ENCODE results near the gene PKN2.
"Not testable (repeated sequence)": the region's sequence is repeated elsewhere in the genome, so short reads cannot be mapped to it uniquely, and the experiment has no call there.

The PKN2 gene

DNA sequence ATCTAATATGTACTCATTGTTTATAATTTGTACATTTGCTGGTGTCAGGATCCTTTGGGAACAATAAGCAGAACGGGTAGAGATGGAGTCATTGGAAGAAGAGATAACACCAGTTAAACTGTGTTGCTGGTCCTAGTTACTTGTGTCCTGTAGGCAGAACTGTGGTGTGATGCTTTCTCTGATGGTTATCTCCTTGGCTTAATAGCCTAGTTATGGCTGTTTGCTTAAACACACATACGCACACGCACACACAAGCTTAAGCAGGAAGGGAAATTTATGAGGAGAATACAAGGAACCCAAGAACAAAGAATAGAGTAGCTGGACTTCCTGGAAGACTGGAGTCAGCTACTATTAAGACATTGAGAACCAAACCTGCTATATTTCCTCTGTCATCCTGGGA lies 5.7 kb upstream of the PKN2 start:
- in situ Hi-C loops (cut with MboI; ENCODE audit: low sequenced_read_pairs) = no loop called here

DNA sequence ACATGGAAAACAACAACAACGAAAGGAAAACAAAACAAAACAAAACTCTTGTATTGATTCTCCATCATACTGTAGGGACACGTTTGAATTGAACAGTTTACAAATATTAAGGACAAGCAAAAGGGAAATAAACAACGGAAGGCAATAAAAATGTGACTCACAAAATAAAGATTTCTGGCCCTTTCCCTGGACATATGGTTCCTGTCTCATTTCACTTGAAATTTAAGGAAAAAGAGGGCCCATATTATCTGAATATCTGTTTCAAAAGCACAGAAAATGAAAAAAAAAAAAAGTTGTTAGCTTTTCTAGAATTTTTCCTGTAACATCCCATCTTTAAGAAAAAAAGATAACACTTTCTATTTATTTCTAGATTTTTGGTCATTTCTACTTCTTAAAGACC lies 3.6 kb upstream of the PKN2 start:
- in situ Hi-C loops (cut with MboI; ENCODE audit: low sequenced_read_pairs) = no loop called here

DNA sequence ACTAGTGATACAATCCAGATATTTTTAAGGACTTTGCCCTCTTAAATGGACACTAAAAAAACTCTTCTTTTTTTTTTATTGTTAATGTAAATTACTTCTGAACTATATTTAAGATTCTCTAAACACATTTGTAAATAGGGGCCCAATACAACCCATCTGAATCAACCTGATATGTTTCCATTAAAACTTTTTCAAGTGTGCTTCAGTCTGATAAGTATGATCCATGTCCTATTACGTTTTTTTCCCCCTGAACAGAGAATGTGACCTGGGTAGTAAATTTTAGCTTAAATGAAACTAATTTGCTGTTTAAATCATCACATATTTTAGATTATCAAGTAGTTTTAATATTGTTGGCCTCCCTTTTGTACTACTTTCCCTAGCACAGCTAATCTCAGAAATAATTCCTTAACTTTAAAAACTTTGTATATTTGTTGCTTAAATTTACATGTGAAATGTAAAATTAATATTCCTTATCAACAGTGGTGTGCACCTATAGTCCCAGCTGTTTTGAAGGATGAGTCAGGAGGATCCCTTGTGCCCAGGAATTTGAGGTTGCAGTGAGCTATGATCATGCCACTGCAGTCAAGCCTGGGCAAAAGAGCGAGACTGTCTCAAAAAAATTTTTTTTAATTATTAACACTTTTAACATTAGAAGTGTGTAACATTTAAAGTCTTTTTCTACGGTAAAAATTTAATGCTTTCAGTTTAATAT lies 3.0 kb upstream of the PKN2 start:
- in situ Hi-C loops (cut with MboI; ENCODE audit: low sequenced_read_pairs) = no loop called here

DNA sequence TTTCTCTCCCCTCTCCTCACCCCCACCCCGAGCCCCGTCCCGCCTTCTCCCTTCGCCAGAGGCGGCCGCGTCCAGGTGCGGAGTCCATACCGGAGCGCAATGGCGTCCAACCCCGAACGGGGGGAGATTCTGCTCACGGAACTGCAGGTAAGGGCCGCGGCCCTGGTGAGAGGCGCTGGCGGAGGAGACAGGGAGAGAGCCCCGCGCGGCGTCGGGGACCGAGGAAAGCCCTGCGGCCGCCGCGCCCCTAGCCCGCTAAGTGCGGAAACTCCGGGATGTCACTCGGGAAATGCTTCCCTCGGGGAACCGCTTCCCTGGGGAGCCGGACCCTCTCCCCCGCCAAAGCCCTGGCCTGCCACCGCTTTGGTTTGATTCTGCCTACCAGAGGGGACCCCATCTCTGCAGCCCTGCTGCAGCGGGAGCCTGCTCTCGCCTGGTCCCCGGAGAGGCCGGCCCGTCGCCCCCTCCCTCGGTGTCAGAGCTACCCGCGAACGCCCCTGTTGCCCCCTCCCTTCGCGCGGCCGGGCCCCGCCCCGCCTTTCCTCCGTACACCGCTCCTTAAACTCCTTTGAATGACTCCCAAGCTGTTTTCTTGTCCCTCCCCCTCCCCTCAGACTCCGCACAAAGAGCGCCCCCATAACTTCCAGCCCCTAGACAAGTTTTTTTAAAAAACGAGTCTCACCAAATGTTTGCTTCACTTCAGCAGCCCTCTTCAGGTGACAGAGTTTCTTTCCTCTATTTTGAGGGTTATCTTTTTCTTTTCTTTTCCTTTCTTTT lies 597 bp downstream of the PKN2 start:
- in situ Hi-C loops (cut with MboI; ENCODE audit: low sequenced_read_pairs) = no loop called here

DNA sequence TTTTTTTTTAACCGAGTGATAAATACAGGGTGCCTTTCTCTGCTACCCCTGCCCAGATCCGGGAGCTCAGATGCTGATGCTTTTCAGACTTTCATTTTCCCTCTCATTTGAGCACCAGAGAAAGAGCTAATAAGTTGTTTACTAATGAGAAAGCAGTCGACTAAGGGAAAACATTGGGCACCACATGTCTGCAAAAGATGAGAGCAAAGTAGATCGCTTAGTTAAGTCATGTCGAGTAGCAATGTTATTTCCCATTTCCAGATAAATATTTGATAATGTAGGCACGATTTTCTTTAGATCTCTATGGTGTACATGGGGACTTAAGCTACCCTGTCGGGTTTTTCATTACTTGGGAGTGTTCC lies 1.2 kb downstream of the PKN2 start:
- in situ Hi-C loops (cut with MboI; ENCODE audit: low sequenced_read_pairs) = no loop called here

DNA sequence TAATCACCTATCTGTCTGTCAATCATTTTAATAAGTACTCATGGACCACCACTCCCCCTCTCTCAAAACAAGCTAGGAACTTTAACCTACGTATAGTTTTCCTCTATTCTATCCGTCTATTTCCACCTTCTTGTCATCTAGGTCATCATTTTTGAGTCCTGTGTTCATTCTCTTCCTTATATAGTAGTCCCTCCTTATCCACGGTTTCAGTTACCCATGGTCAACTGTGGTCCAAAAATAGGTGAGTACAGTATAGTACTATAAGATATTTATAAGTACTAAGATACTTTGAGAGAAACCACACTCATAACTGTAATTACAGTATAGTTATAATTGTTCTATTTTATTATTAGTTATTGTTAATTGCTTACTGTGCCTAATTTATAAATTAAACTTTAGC lies 7.5 kb downstream of the PKN2 start:
- in situ Hi-C loops (cut with MboI; ENCODE audit: low sequenced_read_pairs) = no loop called here

DNA sequence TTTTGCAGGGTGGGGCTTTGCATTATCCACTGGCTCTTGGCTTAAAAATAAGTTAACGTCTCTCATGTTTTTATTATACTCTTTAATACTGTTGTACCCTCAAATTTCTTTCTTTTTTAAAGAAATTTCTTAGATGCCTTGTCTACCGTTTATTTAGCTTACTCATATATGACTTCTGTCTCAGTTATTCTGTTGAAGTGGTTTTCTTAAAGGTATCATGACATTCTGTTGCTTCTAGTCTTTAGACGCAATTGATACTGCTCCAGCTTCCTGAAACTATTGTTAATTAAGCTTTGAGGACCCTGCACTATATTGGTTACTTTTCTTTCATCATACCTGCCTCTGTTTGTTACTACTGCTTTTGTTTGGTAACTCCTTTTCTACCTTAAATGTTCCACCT lies 11.7 kb downstream of the PKN2 start:
- in situ Hi-C loops (cut with MboI; ENCODE audit: low sequenced_read_pairs) = no loop called here

DNA sequence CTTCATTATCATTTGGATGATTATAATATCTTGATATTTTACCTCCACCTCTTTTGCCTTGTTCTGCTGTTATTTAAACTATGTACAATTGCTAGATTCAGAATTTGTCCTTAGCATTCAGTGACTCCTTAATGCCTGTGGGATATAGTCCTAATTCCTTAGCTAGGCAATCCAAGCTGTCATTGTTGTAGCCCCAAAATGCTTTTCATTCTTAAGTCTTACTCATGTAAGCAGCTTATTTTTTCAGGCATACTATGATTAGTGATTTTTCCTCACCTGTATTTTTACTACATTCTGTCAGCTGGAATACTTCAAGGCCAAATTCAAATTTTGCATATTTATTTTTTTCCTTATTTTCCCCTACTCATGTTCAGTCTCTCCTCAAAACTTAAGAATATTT lies 13.4 kb downstream of the PKN2 start:
- in situ Hi-C loops (cut with MboI; ENCODE audit: low sequenced_read_pairs) = no loop called here

DNA sequence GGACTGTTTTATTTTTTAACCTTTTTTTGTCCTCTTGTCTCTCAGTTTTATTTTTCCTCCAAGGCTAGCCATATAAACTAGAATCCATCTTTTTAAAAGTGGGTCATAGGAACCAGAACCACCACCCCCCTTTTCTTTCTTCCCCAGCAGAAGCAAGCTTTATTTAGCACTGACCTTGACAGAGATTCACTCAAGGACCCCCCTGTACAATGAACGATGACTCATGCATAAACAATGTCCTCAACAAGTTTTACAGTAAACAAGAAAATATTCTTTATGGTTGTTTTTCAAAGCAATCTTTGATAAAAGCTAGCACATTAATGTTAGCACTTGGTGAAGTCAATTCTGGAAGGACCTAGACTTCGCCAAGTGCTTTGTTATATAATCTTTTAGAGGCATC lies 14.1 kb downstream of the PKN2 start:
- in situ Hi-C loops (cut with MboI; ENCODE audit: low sequenced_read_pairs) = no loop called here

DNA sequence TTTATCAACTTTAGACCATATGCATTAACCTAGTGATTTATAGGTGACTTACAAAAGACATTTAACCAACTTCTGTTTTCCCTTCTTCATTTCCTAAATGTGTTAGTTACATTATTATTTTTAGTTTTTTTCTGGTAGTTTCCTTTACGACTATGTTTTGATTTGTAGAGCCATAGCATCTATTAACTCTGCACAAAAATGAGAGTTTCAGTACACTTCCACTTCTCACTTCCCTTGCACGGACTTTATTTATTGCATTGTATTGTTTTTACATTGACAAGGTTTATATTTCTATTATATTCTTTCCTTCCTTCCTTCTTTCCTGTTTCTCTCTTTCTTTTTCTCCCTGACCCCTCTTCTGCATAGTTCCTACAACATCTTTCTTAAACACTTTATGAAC lies 14.7 kb downstream of the PKN2 start:
- in situ Hi-C loops (cut with MboI; ENCODE audit: low sequenced_read_pairs) = no loop called here

DNA sequence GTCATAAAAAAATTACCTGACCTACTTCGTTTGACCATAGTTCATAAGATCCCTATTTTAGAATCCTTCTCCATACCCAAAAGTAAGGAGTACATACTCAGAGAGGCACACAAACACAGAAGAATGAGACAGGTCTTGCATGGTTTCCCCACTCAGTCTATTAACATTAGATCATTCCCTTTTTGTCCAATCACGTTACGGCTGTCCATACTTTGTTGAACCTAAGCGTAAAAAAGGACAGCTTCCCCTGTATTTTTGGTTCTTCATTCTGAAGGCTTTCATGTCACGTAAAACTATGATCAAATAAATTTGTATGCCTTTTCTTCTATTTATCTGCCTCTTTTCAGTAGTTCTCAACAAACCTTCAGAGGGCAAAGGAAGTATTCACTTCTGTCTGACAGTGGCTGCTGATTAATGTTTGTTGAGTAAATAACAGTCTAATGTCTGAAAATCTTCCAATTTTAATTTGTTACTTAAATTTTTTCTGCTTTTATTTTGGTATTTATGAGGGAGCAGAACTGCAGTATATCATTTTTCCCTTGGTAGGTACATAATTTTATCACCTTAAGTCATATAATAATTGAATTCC lies 16.4 kb downstream of the PKN2 start:
- in situ Hi-C loops (cut with MboI; ENCODE audit: low sequenced_read_pairs) = no loop called here

DNA sequence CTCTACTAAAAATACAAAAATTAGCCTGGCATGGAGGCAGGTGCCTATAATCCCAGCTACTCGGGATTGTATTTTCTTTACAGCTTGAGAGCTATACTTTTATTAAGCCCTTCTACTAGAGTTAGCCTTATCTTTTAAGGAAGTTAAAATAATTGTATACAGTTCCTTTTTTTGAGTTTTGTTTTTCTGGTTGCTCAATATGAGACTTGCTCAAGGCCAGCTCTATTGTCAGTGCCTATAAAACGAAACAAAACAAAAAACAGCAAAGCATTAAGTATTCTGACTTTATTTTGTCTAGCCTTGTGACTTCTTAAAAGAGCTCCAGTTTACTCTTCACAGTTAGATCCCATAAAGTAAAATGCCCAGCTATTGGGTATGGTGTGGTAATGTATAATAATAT lies 17.2 kb downstream of the PKN2 start:
- in situ Hi-C loops (cut with MboI; ENCODE audit: low sequenced_read_pairs) = no loop called here

DNA sequence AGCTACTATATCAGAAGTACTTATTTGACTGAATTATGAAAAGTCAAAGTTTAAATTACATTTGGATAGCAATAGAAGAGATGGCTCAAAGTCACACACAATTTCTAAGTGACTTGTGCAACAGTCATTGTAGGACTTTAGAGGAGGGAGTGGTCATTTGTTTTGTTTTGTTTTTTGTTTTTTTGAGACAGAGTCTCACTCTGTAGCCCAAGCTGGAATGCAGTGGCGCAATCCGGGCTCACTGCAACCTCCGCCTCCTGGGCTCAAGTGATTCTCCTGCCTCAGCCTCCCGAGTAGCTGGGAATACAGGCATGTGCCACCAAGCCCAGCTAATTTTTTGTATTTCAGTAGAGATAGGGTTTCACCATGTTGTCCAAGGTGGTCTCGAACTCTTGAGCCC lies 17.7 kb downstream of the PKN2 start:
- in situ Hi-C loops (cut with MboI; ENCODE audit: low sequenced_read_pairs) = not testable (repeated sequence)

DNA sequence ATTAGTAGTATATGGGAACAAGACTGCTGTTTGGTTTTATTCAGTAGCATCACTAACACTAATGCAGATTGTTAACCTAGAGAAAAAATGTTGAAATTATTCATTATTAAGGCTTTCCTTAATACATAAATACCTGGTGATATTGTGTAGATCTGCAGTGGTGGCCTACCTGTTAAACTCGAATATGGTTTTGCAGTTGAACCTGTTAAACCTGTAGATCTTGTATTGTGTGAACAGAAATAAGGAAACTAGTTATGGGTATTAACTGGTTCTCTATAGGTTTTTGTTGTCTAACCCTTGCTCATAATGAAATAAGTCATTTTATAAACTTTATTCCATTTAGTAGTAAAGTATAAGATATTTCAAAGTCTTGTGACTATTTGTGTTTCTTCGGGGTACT lies 23.9 kb downstream of the PKN2 start:
- in situ Hi-C loops (cut with MboI; ENCODE audit: low sequenced_read_pairs) = no loop called here

DNA sequence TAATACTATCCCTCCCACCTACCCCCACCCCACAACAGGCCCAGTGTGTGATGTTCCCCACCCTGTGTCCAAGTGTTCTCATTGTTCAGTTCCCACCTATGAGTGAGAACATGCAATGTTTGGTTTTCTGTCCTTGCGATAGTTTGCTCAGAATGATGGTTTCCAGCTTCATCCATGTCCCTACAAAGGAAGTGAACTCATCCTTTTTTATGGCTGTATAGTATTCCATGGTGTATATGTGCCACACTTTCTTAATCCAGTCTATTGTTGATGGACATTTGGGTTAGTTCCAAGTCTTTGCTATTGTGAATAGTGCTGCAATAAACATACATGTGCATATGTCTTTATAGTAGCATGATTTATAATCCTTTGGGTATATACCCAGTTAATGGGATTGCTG lies 28.8 kb downstream of the PKN2 start:
- in situ Hi-C loops (cut with MboI; ENCODE audit: low sequenced_read_pairs) = not testable (repeated sequence)

DNA sequence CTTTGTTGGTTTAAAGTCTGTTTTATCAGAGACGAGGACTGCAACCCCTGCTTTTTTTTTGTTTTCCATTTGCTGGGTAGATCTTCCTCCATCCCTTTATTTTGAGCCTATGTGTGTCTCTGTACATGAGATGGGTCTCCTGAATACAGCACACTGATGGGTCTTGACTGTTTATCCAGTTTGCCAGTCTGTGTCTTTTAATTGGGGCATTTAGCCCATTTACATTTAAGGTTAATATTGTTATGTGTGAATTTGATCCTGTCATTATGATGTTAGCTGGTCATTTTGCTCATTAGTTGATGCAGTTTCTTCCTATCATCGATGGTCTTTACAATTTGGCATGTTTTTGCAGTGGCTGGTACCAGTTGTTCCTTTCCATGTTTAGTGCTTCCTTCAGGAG lies 32.5 kb downstream of the PKN2 start:
- in situ Hi-C loops (cut with MboI; ENCODE audit: low sequenced_read_pairs) = not testable (repeated sequence)

DNA sequence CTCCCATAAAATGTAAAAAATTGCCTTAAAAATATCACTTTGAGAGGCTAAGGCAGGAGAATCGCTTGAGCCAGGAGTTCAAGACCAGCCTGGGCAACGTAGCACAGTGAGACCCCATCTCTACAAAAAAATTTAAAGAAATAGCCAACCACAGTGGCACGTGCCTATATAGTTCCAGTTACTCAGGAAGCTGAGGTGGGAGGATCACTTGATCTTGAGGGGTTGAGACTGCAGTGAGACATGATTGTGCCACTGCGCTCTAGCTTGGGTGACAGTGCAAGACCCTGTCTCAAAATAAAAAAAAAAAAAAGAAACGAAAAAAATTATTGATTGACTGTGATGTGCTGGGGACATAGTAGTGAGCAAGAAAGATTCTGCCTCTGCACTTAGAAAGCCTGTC lies 38.4 kb downstream of the PKN2 start:
- in situ Hi-C loops (cut with MboI; ENCODE audit: low sequenced_read_pairs) = no loop called here

DNA sequence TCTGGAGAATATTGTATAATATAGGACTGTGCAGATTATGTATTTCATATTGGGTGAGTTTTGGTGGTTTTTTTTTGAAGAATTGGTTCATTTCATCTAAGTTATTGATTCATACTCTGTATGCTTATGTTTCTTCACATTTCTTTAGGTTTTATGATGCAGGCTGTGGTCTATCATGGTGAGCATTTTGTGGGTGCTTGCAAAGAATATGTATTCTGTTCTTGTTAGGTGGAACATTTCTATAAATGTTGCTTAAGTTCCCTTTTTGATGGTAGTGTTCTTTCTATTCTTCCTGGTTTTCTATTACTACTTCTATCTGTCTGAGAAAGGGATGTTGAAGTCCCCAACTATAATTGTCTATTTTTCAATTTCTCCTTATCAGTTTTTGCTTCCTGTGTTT lies 42.6 kb downstream of the PKN2 start:
- in situ Hi-C loops (cut with MboI; ENCODE audit: low sequenced_read_pairs) = no loop called here

DNA sequence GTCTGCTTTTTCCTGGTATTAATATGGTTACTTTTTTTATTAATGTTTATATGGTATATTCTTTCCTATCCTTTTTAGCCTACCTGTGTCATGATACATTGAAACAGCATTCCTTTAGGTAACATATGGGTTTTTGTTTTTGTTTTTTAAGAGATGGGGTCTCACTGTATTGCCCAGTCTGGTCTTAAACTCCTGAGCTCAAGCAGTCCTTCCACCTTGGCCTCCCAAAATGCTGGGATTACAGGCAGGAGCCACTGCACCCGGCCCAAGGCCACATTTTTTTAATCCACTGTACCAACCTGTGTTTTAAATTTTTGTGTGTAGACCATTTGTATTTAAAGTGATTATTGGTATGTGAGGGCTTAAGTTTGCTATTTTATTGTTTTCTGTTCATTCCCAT lies 43.1 kb downstream of the PKN2 start:
- in situ Hi-C loops (cut with MboI; ENCODE audit: low sequenced_read_pairs) = no loop called here

DNA sequence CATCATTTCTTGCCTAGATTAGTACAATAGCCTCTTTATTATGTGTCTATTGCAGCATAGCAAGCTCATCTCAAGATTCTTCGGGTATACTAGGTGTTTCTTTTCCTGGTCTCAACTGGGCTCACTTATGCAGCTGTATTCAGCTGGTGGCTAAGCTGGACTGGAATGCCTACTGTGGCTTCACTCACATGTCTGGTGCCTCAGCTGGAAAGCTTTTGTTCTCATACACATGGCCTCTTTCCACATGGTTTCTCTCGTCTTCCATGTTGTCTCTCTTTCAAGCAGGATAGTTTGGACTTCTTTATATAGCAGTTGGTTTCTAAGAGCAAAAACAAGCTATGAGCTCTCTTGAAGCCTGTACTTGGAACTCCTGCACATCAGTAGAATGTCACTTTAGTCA lies 45.2 kb downstream of the PKN2 start:
- in situ Hi-C loops (cut with MboI; ENCODE audit: low sequenced_read_pairs) = no loop called here

DNA sequence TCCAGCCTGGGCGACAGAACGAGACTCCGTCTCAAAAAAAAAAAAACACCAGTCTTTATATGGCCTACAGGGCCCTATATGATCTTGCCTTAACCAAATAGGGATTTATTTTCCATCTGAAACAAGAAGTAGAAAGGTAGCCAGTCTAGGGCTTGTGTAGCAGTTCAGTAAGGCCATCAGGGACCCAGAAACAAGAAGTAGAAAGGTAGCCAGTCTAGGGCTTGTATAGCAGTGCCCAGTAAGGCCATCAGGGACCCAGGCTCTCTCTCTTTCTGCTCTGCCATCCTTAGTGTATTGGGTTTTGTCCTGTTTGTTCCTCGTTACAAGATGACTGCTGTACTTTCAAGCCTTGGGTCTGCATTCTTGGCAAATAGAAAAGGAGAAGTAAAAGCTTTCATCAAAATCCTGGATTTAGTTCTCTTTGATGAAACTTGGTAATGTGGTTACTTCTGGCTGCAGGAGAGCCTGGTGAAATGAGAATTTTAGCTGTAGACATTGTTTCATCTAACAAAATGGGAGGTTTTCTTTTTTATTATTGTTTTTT lies 46.1 kb downstream of the PKN2 start:
- in situ Hi-C loops (cut with MboI; ENCODE audit: low sequenced_read_pairs) = no loop called here

DNA sequence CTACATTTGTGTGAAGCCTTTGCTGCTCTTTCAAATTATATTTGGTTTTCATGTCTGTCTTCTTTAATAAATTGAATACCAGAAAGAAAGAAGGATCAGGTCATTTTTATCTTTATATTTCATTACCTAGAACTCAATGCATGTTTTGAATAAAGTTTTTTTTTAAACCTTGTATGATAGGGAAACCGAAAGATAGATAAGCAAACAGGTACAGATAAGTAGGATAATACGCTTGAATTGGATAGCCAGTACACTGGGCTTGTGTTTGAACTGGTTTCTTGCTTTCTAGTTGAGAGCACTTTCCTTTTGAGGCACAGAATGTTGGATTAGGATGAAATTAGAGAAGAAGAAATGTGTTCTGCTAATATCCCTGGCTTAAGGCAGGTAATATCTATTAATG lies 46.9 kb downstream of the PKN2 start:
- in situ Hi-C loops (cut with MboI; ENCODE audit: low sequenced_read_pairs) = no loop called here
